Activated naive CD4-positive, alpha-beta T cell treated with anti-CD3 and anti-CD28 coated beads for 36 hours (primary cell): Measurements from ENCODE around the gene LMOD1. TPM values are rescaled to one million over a fixed set of nuclear protein-coding genes. Genes with fewer than 3 reads are reported as not detected.
"Not testable (repeated sequence)": the region's sequence is repeated elsewhere in the genome, so short reads cannot be mapped to it uniquely, and the experiment has no call there.

Experiments
- CTCF ChIA-PET: fragments of 350-600 bp; sonication (Branson Sonifier 250); formaldehyde crosslinking; loops from one replicate; lab custom pipeline; 2021; ENCODE audit warnings: antibody characterized with exemption; lab: Charles Lee
- DNase-seq: peaks from one replicate; pipeline ENCODE4 v3.0.0-alpha.2; 2020
- H3K27ac Mint-ChIP-seq: one replicate; pipeline ENCODE4 v1.8.0; 2021; ENCODE audit warnings: mild to moderate bottlenecking, mixed read lengths
- H3K27me3 Mint-ChIP-seq: one replicate; pipeline ENCODE4 v1.8.0; 2021; ENCODE audit warnings: low read depth, mixed read lengths
- H3K36me3 Mint-ChIP-seq: one replicate; pipeline ENCODE4 v1.8.0; 2021; ENCODE audit warnings: low read depth, mixed read lengths
- H3K4me1 Mint-ChIP-seq: one replicate; pipeline ENCODE4 v1.8.0; 2021; ENCODE audit warnings: low read depth, mixed read lengths
- H3K4me3 Mint-ChIP-seq: one replicate; pipeline ENCODE4 v1.8.0; 2021; ENCODE audit warnings: mild to moderate bottlenecking, moderate library complexity, mixed read lengths
- H3K9me3 Mint-ChIP-seq: one replicate; pipeline ENCODE4 v1.8.0; 2021; ENCODE audit warnings: mixed read lengths
- intact Hi-C: fragments of 100-400 bp; cut with micrococcal nuclease; formaldehyde crosslinking; loops from one replicate; pipeline ENCODE4 v1.15.1; 2023
- total RNA-seq, 2 experiments: library from RNA; stranded (reverse); gene quantifications; one replicate each; pipeline ENCODE4 v1.2.3, GENCODE V29; 2021

Gene LMOD1
- total RNA-seq, 2 experiments from 2014 or later, result not detected

GRCh38 chr1:201907621-201908020 is 38.7 kb downstream of the LMOD1 start:
- Mint-ChIP-seq H3K9me3 (no peaks in the 10 kb centered on the region), H3K36me3 (no peaks in the 10 kb centered on the region), H3K27me3 (no peaks in the 10 kb centered on the region), H3K4me1 (no peaks in the 10 kb centered on the region), H3K4me3 (no peak overlapping the region), H3K27ac (no peak overlapping the region)
- intact Hi-C loops, result no loop called here
- no peak for DNase-seq
- CTCF ChIA-PET, result interaction anchor here (2.2 kb wide), 1 partner anchor 11 kb away, joined by 8 read pairs; no protein-coding TSS in a partner anchor

- no peaks in the 10 kb centered on the region for H3K36me3 Mint-ChIP-seq
- intact Hi-C loops, result no loop called here
- no peak overlapping the region for H3K27ac Mint-ChIP-seq
- no peak overlapping the region for H3K4me3 Mint-ChIP-seq
- no peaks in the 10 kb centered on the region for H3K4me1 Mint-ChIP-seq
- no peaks in the 10 kb centered on the region for H3K27me3 Mint-ChIP-seq
- CTCF ChIA-PET, result interaction anchor here (1.6 to 3.2 kb wide), 2 partner anchors 10 to 26 kb away, joined by 4 to 13 read pairs; no protein-coding TSS in a partner anchor
- H3K9me3 Mint-ChIP-seq, result no peaks in the 10 kb centered on the region
- DNase-seq, result no peak
Observed at GRCh38 chr1:201906336-201906735, 40.0 kb downstream of the LMOD1 start.

- H3K27me3 Mint-ChIP-seq, result no peaks in the 10 kb centered on the region
- CTCF ChIA-PET, result interaction anchor here (1.6 to 3.2 kb wide), 2 partner anchors 9 to 25 kb away, joined by 4 to 13 read pairs; no protein-coding TSS in a partner anchor
- H3K4me3 Mint-ChIP-seq, result no peak overlapping the region
- no peaks in the 10 kb centered on the region for H3K4me1 Mint-ChIP-seq
- no peaks in the 10 kb centered on the region for H3K36me3 Mint-ChIP-seq
- intact Hi-C loops, result no loop called here
- H3K9me3 Mint-ChIP-seq, result no peaks in the 10 kb centered on the region
- DNase-seq, result no peak
- no peak overlapping the region for H3K27ac Mint-ChIP-seq
Observed at GRCh38 chr1:201905234-201905890, 41.0 kb downstream of the LMOD1 start.

- CTCF ChIA-PET, result interaction anchor here (0.9 to 3.2 kb wide), 2 partner anchors 8 to 95 kb away, joined by 4 to 13 read pairs; no protein-coding TSS in a partner anchor
- Mint-ChIP-seq H3K36me3 (no peaks in the 10 kb centered on the region), H3K4me3 (no peak overlapping the region), H3K27me3 (no peaks in the 10 kb centered on the region), H3K9me3 (no peaks in the 10 kb centered on the region), H3K4me1 (no peaks in the 10 kb centered on the region), H3K27ac (no peak overlapping the region)
- intact Hi-C loops, result no loop called here
- no peak for DNase-seq
Observed at GRCh38 chr1:201904579-201904978, 41.8 kb downstream of the LMOD1 start.

- no peaks in the 10 kb centered on the region for H3K27me3 Mint-ChIP-seq
- H3K4me1 Mint-ChIP-seq, result no peaks in the 10 kb centered on the region
- H3K27ac Mint-ChIP-seq, result no peak overlapping the region
- CTCF ChIA-PET, result no interaction called here
- intact Hi-C loops, result no loop called here
- no peak for DNase-seq
- no peak overlapping the region for H3K4me3 Mint-ChIP-seq
- no peaks in the 10 kb centered on the region for H3K36me3 Mint-ChIP-seq
- no peaks in the 10 kb centered on the region for H3K9me3 Mint-ChIP-seq
Observed at GRCh38 chr1:201903135-201903534, 43.2 kb downstream of the LMOD1 start.

GRCh38 chr1:201902198-201902597 is 44.1 kb downstream of the LMOD1 start:
- no peak overlapping the region for H3K4me3 Mint-ChIP-seq
- H3K36me3 Mint-ChIP-seq, result no peaks in the 10 kb centered on the region
- CTCF ChIA-PET, result interaction anchor here (0.7 kb wide), 1 partner anchor 70 kb away, joined by 3 read pairs; no protein-coding TSS in a partner anchor
- no peaks in the 10 kb centered on the region for H3K27me3 Mint-ChIP-seq
- H3K4me1 Mint-ChIP-seq, result no peaks in the 10 kb centered on the region
- intact Hi-C loops, result no loop called here
- DNase-seq, result no peak
- no peaks in the 10 kb centered on the region for H3K9me3 Mint-ChIP-seq
- no peak overlapping the region for H3K27ac Mint-ChIP-seq

- H3K27me3 Mint-ChIP-seq, H3K9me3 Mint-ChIP-seq, H3K27ac Mint-ChIP-seq, H3K4me3 Mint-ChIP-seq, H3K4me1 Mint-ChIP-seq, intact Hi-C loops, H3K36me3 Mint-ChIP-seq, DNase-seq, CTCF ChIA-PET: not testable (repeated sequence)
Observed at GRCh38 chr1:201901036-201901435, 45.3 kb downstream of the LMOD1 start.

GRCh38 chr1:201900476-201900875 is 45.9 kb downstream of the LMOD1 start:
- Mint-ChIP-seq H3K9me3 (no peaks in the 10 kb centered on the region), H3K4me3 (no peak overlapping the region), H3K27me3 (no peaks in the 10 kb centered on the region), H3K36me3 (no peaks in the 10 kb centered on the region), H3K27ac (no peak overlapping the region), H3K4me1 (peaks cover 5% of the 10 kb centered on the region)
- DNase-seq, result no peak
- CTCF ChIA-PET, result no interaction called here
- intact Hi-C loops, result no loop called here

GRCh38 chr1:201899683-201900429 is 46.5 kb downstream of the LMOD1 start:
- Mint-ChIP-seq H3K27me3 (no peaks in the 10 kb centered on the region), H3K27ac (no peak overlapping the region), H3K9me3 (no peaks in the 10 kb centered on the region), H3K36me3 (no peaks in the 10 kb centered on the region), H3K4me3 (no peak overlapping the region), H3K4me1 (peaks cover 5% of the 10 kb centered on the region)
- CTCF ChIA-PET, result interaction anchor here (0.6 to 8.0 kb wide), 2 partner anchors 73 to 164 kb away, joined by 5 to 123 read pairs; no protein-coding TSS in a partner anchor
- DNase-seq, result no peak
- intact Hi-C loops, result no loop called here

- H3K27ac Mint-ChIP-seq, result no peak overlapping the region
- H3K36me3 Mint-ChIP-seq, result no peaks in the 10 kb centered on the region
- CTCF ChIA-PET, result interaction anchor here (0.6 to 8.0 kb wide), 4 partner anchors 9 to 165 kb away, joined by 3 to 123 read pairs (median 5); no protein-coding TSS in a partner anchor
- no peak overlapping the region for H3K4me3 Mint-ChIP-seq
- DNase-seq, result no peak
- H3K9me3 Mint-ChIP-seq, result no peaks in the 10 kb centered on the region
- intact Hi-C loops, result no loop called here
- H3K27me3 Mint-ChIP-seq, result no peaks in the 10 kb centered on the region
- peaks cover 5% of the 10 kb centered on the region for H3K4me1 Mint-ChIP-seq
Observed at GRCh38 chr1:201898992-201899391, 47.4 kb downstream of the LMOD1 start.

GRCh38 chr1:201898240-201898894 is 48.0 kb downstream of the LMOD1 start:
- Mint-ChIP-seq H3K27me3 (peaks cover 3% of the 10 kb centered on the region), H3K27ac (no peak overlapping the region), H3K36me3 (no peaks in the 10 kb centered on the region), H3K9me3 (no peaks in the 10 kb centered on the region), H3K4me1 (peaks cover 5% of the 10 kb centered on the region), H3K4me3 (no peak overlapping the region)
- CTCF ChIA-PET, result interaction anchor here (0.7 to 8.0 kb wide), 4 partner anchors 8 to 102 kb away, joined by 3 to 123 read pairs (median 24); no protein-coding TSS in a partner anchor
- intact Hi-C loops, result no loop called here
- DNase-seq, result no peak

- no peaks in the 10 kb centered on the region for H3K36me3 Mint-ChIP-seq
- no peak for DNase-seq
- H3K27ac Mint-ChIP-seq, result no peak overlapping the region
- no peaks in the 10 kb centered on the region for H3K9me3 Mint-ChIP-seq
- no peak overlapping the region for H3K4me3 Mint-ChIP-seq
- H3K4me1 Mint-ChIP-seq, result peaks cover 5% of the 10 kb centered on the region
- H3K27me3 Mint-ChIP-seq, result peaks cover 10% of the 10 kb centered on the region
- CTCF ChIA-PET, result interaction anchor here (0.8 to 8.0 kb wide), 29 partner anchors 9 to 259 kb away, joined by 3 to 123 read pairs (median 6); partner anchors contain the start of genes IPO9, RNPEP and TIMM17A
- intact Hi-C loops, result loop anchor here (1.0 kb wide), 5 partner anchors 58 to 238 kb away; partner anchors contain the start of genes RNPEP and TIMM17A
Observed at GRCh38 chr1:201896951-201897391, 49.4 kb downstream of the LMOD1 start.
